Measurements from ENCODE around the gene RPS18.

- TF ChIP-seq CTCF (IDR thresholded peaks at IDR 0.05; ENCODE audit: insufficient read depth, low read length, poor library complexity, severe bottlenecking) (no peak), EZH2phosphoT487 (conservative IDR thresholded peaks at IDR 0.05; ENCODE audit: low read length) (no peak)
These were observed 28.4 kb upstream of the RPS18 start for GRCh38 chr6:33243476-33243875.

All from SU-DHL-6 (cell line).